Upper lobe of left lung (tissue), 6 donors: ENCODE results near the gene ROBO3. TPM values are rescaled to one million over a fixed set of nuclear protein-coding genes. Genes with fewer than 3 reads are reported as not detected.

Experiments used
- ATAC-seq, 2 donors: fragments of 200-7000 bp; cut with Tn5 transposase; one replicate each; pipeline ENCODE4 v1.9.1; 2022; ENCODE audit warnings: mild to moderate bottlenecking in 2 of 2, moderate library complexity in 2 of 2; ENCODE audit not compliant: low FRiP score in 2 of 2
- DNase-seq, 2 donors: peaks; one replicate each; pipeline ENCODE4 v3.0.0-alpha.2; 2019 to 2020
- H3K27ac ChIP-seq, 4 donors: fragments of 200-600 bp; sonication (generic); one replicate each; pipeline ENCODE4 v1.5.1; 2016 to 2019
- H3K27me3 ChIP-seq, 4 donors: fragments of 200-600 bp; sonication (generic); one replicate each; pipeline ENCODE4 v1.5.1; 2017 to 2019
- H3K36me3 ChIP-seq, 4 donors: fragments of 200-600 bp; sonication (generic); one replicate each; pipeline ENCODE4 v1.5.1; 2016 to 2019
- H3K4me1 ChIP-seq, 4 donors: fragments of 200-600 bp; sonication (generic); one replicate each; pipeline ENCODE4 v1.5.1; 2018 to 2019
- H3K4me3 ChIP-seq, 4 donors: fragments of 200-600 bp; sonication (generic); one replicate each; pipeline ENCODE4 v1.5.1; 2017 to 2019; ENCODE audit warnings: mild to moderate bottlenecking in 2 of 4, moderate library complexity in 1 of 4
- H3K9me3 ChIP-seq, 4 donors: fragments of 200-600 bp; sonication (generic); one replicate each; pipeline ENCODE4 v1.5.1; 2018 to 2019
- EP300 ChIP-seq, 4 donors: sonication (generic); formaldehyde crosslinking; IDR thresholded peaks; one replicate each; pipeline ENCODE4 v1.5.1; 2017; ENCODE audit warnings: antibody characterized with exemption in 4 of 4, control low read depth in 2 of 4
- POLR2A ChIP-seq, 4 donors: fragments of 450-650 bp; IDR thresholded peaks; one replicate each; pipeline ENCODE4 v1.5.1; 2016 to 2017; ENCODE audit warnings: antibody characterized with exemption in 4 of 4, mild to moderate bottlenecking in 2 of 4
- POLR2AphosphoS5 ChIP-seq, 2 donors: sonication (generic); formaldehyde crosslinking; IDR thresholded peaks; one replicate each; pipeline ENCODE4 v1.5.1; 2017; ENCODE audit warnings: antibody characterized with exemption in 2 of 2
- WGBS, 2 donors: methylation state at CpG; one replicate each; pipeline ENCODE4 v1.1.5; 2017 to 2018; 5-methylcytosine and 5-hydroxymethylcytosine counted together
- total RNA-seq, 6 donors: library from RNA; depleted of rRNA in 4 of 6; stranded (reverse); fragments of >200 nt in 4 of 6; gene quantifications; one replicate each; pipeline versions ENCODE4 v1.1.0 to v1.2.1, GENCODE V29; 2016 to 2021
- TF ChIP-seq, protein P1 (sequence below), 6 experiments: fragments of 450-650 bp in 4 of 6; fragments of 200-600 bp in 2 of 6; sonication (generic) in 2 of 6; IDR thresholded peaks; one replicate each; pipeline ENCODE4 v1.5.1; 2016 to 2019; ENCODE audit warnings: antibody characterized with exemption in 6 of 6
- donor health status: DM: no; HTN: no; CAD: no; lungs with moderate emphysema.
- donor health status: DM: no; HTN: yes; CAD: no; lungs with severe emphysema.

Gene ROBO3
- total RNA-seq, 6 donors from 2014 or later, result 6.4 to 40.9 (median 7.5) TPM

DNA sequence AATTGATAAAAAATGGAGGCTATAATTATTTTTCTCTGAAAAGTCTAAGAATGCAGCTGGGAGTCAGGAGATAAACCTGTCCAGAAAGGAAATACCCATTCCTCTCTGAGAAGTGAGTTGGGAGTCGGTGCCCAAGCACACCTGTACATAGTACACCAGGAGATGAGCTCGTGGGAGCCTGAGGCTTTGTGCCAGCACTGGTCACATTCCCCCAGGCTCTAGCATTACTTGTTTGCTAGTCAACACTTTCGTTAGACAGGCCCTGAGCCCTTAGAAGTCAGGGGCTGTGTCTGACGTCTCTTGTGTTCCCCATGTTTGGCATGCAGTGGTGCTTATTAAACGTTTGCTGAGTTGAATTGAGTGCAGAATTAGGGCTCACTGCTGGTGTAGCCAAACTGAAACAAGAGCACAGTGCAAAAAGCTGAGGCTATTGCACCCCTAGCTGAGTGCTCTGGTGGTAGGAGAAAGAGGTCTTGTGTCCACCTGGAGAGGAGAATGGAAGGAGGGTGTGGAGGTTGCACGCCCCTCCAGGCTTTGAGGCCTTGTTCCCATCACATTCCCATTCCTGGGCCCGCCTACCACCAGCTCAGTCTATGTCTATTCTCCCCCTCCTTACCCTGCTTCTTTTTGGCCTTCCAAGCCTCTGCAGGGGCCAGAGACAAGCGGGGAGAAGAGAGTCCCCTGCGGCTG is 25.6 kb downstream of the ROBO3 start:
- no peak overlapping the region for H3K4me3 ChIP-seq
- DNase-seq, result no peak
- no peak for ATAC-seq
- H3K27me3 ChIP-seq, result no peaks in the 10 kb centered on the region
- no peaks in the 10 kb centered on the region for H3K9me3 ChIP-seq
- peaks cover 27 to 65% (median 39%) of the 10 kb centered on the region in 4 donors for H3K4me1 ChIP-seq
- 62 to 65% methylated on average over 7 to 9 of the region's 9 CpGs for WGBS, 2 donors
- TF ChIP-seq, protein P1, sequence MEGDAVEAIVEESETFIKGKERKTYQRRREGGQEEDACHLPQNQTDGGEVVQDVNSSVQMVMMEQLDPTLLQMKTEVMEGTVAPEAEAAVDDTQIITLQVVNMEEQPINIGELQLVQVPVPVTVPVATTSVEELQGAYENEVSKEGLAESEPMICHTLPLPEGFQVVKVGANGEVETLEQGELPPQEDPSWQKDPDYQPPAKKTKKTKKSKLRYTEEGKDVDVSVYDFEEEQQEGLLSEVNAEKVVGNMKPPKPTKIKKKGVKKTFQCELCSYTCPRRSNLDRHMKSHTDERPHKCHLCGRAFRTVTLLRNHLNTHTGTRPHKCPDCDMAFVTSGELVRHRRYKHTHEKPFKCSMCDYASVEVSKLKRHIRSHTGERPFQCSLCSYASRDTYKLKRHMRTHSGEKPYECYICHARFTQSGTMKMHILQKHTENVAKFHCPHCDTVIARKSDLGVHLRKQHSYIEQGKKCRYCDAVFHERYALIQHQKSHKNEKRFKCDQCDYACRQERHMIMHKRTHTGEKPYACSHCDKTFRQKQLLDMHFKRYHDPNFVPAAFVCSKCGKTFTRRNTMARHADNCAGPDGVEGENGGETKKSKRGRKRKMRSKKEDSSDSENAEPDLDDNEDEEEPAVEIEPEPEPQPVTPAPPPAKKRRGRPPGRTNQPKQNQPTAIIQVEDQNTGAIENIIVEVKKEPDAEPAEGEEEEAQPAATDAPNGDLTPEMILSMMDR (IDR thresholded peaks at IDR 0.05), result no peak
- TF ChIP-seq POLR2AphosphoS5 (IDR thresholded peaks at IDR 0.05) (no peak), POLR2A (IDR thresholded peaks at IDR 0.05) (no peak), EP300 (IDR thresholded peaks at IDR 0.05) (no peak)
- H3K27ac ChIP-seq, result peak overlapping the region in 2 of 4 donors; percentile 86 to 89
- H3K36me3 ChIP-seq, result peaks cover 0 to 55% (median 0%) of the 10 kb centered on the region in 4 donors

DNA sequence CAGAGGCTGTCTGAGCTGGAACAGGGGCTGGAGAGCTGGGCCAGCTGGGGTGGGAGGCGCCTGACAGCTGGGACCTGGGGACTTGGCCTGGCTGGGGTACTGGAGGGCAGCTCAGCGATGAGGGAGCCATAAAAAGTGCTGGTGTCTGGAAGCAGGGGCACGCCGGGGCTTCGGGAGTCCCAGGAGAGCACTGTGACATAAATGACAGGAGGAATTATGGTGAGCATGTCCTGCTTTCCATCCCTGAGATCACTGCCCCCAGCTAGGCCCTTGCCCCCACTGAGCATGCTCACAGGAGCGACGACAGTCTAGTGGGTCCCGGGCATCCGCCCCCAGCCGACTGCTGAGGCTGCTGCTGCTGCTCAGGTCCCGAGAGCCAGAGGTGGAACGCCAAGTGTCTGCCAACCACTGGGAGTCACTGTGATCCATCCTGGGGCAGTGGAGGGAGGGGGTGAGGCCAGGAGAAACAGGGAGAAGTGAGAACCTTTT is 26.2 kb downstream of the ROBO3 start:
- TF ChIP-seq POLR2A (IDR thresholded peaks at IDR 0.05), result no peak
- no peak for TF ChIP-seq POLR2AphosphoS5 (IDR thresholded peaks at IDR 0.05)
- TF ChIP-seq EP300 (IDR thresholded peaks at IDR 0.05), result no peak
- TF ChIP-seq, protein P1 (IDR thresholded peaks at IDR 0.05), result no peak
- peak overlapping the region in 3 of 4 donors; percentile 49 to 89 (median 86) for H3K27ac ChIP-seq
- WGBS, 2 donors, result 67 to 87% methylated on average over 5 to 12 of the region's 12 CpGs

DNA sequence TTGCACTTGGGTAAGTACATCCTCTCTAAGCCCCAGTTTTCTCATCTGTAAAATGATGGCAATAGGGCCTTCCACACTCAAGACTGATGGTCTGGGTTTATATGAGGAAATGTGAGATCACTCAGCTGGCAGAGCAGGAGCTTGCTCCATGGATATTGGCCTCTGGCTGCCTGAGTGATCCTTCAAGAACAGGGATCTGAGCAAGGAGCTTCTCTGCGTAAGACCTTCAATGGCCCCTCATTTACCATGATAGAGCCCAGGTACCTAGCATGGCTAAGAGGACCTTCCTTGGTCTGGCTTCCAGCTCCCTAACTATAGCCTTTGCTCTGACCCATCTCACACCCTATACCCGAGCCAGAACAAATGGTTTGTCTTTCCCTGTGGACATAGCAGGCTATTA is 26.9 kb downstream of the ROBO3 start:
- 78 to 91% methylated on average over 2 of the region's 2 CpGs for WGBS, 2 donors
- TF ChIP-seq EP300 (IDR thresholded peaks at IDR 0.05) (no peak), POLR2AphosphoS5 (IDR thresholded peaks at IDR 0.05) (no peak), POLR2A (IDR thresholded peaks at IDR 0.05) (no peak)
- TF ChIP-seq, protein P1 (IDR thresholded peaks at IDR 0.05), result no peak
- ATAC-seq, result no peak

More for the DNA sequence above, 26.2 kb downstream of the ROBO3 start:
- Histone ChIP-seq H3K36me3 (peaks cover 0 to 56% (median 0%) of the 10 kb centered on the region in 4 donors), H3K4me3 (no peak overlapping the region), H3K4me1 (peaks cover 27 to 64% (median 39%) of the 10 kb centered on the region in 4 donors), H3K27me3 (no peaks in the 10 kb centered on the region), H3K9me3 (no peaks in the 10 kb centered on the region)
- ATAC-seq (no peak), DNase-seq (no peak)

DNA sequence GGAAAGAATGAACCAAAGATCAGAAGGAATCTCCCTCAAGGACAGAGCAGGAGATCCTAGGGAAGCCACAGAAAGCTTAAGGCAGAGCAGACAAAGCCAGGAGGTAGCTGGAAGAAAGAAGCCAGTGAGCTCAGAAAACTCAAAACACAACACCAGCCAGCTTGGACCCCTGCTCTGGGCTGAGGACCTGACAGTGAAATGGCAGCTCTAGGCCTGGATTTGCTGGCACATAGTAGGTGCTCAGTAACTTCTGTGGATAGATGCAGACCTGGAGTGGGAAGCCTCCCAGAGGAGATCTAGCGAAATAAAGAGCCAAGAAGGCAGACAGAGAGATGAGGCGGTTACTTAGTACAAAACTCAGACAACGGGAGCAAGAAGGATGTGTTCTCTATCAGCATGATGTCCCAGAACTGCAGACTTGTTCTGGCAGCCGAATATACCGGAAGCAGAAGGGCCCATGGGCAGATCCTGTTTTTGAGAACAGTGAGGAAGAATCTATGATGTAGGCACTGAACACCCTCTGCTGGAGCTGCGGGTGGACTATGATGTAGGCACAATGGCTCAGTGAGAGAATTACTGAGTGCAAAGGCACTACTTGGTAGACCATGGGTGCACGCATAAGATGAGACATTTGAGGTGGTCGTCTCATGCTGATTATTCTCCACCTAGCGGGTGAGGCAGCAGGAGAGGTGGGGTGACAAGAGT is 27.7 kb downstream of the ROBO3 start:
- Histone ChIP-seq H3K36me3 (peaks cover 0 to 47% (median 0%) of the 10 kb centered on the region in 4 donors), H3K27ac (peak overlapping the region; percentile 49 to 89 (median 85)), H3K4me3 (no peak overlapping the region), H3K9me3 (no peaks in the 10 kb centered on the region), H3K4me1 (peaks cover 24 to 52% (median 35%) of the 10 kb centered on the region in 4 donors), H3K27me3 (no peaks in the 10 kb centered on the region)
- ATAC-seq (peak in 1 of 2 donors; percentile 14), DNase-seq (no peak)
- no peak for TF ChIP-seq POLR2A (IDR thresholded peaks at IDR 0.05)
- TF ChIP-seq, protein P1 (IDR thresholded peaks at IDR 0.05), result peak in 1 of 6 experiments; percentile 17
- TF ChIP-seq EP300 (IDR thresholded peaks at IDR 0.05), result peak in 1 of 4 donors; percentile 23
- peak; percentile 35 to 41 for TF ChIP-seq POLR2AphosphoS5 (IDR thresholded peaks at IDR 0.05)
- 49 to 57% methylated on average over 9 of the region's 9 CpGs for WGBS, 2 donors

More for the DNA sequence above, 26.9 kb downstream of the ROBO3 start:
- no peak for DNase-seq
- Histone ChIP-seq H3K27ac (peak overlapping the region; percentile 28 to 89 (median 68)), H3K4me1 (peaks cover 27 to 60% (median 36%) of the 10 kb centered on the region in 4 donors), H3K36me3 (peaks cover 0 to 54% (median 0%) of the 10 kb centered on the region in 4 donors), H3K9me3 (no peaks in the 10 kb centered on the region), H3K27me3 (no peaks in the 10 kb centered on the region), H3K4me3 (no peak overlapping the region)
